ENCODE results near the gene ZCCHC14. TPM values are rescaled to one million over a fixed set of nuclear protein-coding genes. Genes with fewer than 3 reads are reported as not detected.

ZCCHC14 gene
- total RNA-seq (2022) (23.3 and 28.2 TPM in 2 replicates), Bru-seq, nascent RNA (percentile 66 among the genes with signal in this experiment), BruChase-seq, experiment 1, labeled RNA remaining after a 6-hour chase (percentile 79 among the genes with signal in this experiment), BruChase-seq, experiment 2, labeled RNA remaining after a 2-hour chase (percentile 73 among the genes with signal in this experiment)
- long read RNA-seq, partial matches to known transcripts, result 19 of 21 reads
- long read RNA-seq, other reads (novel, unspliced or antisense), result 2 of 21 reads

GRCh38 chr16:87492721-87493607, at the start of gene ZCCHC14:
ZCCHC14 (minus strand) TSS chr16:87493024; CDS start chr16:87492238, 786 bp downstream.
- TF ChIP-seq CTCF (IDR thresholded peaks at IDR 0.05; ENCODE audit: unreplicated experiment), result no peak
- peak; percentile 98 for DNase-seq (ENCODE audit: unreplicated experiment)
- intact Hi-C loops (cut with micrococcal nuclease), result loop anchor here (1.0 to 10.0 kb wide), 3 partner anchors 25 to 142 kb away; no protein-coding TSS in a partner anchor
- ChIA-PET CTCF (interaction anchor here (1.3 to 2.0 kb wide), 2 partner anchors 99 to 144 kb away, joined by 3 to 4 read pairs; no protein-coding TSS in a partner anchor), POLR2A (interaction anchor here (0.7 to 1.6 kb wide), 7 partner anchors 8 to 143 kb away, joined by 3 to 8 read pairs (median 3); no protein-coding TSS in a partner anchor)
- no peaks in the 10 kb centered on the region for H3K9me3 Mint-ChIP-seq (ENCODE audit: unreplicated experiment)
- peaks cover 26% of the 10 kb centered on the region for H3K4me1 Mint-ChIP-seq (ENCODE audit: insufficient read depth, unreplicated experiment)
- peak within 1 kb of the TSS; percentile 88 for H3K4me3 Mint-ChIP-seq (ENCODE audit: unreplicated experiment)
- H3K27me3 Mint-ChIP-seq (ENCODE audit: insufficient read depth, unreplicated experiment), result no peaks in the 10 kb centered on the region
- BruUV-seq (replicated peaks), result no TSS peak
- peak within 1 kb of the TSS; percentile 76 for H3K27ac Mint-ChIP-seq (ENCODE audit: low read depth, unreplicated experiment)
- peaks cover 7% of the 10 kb centered on the region for H3K36me3 Mint-ChIP-seq (ENCODE audit: insufficient read depth, unreplicated experiment)

GRCh38 chr16:87541872-87542234, 49.0 kb upstream of the ZCCHC14 start:
- CTCF ChIA-PET, result interaction anchor here (1.3 to 2.0 kb wide), 2 partner anchors 93 to 94 kb away, joined by 3 to 10 read pairs; no protein-coding TSS in a partner anchor
- intact Hi-C loops (cut with micrococcal nuclease), result no loop called here

GRCh38 chr16:87541147-87541871, 48.5 kb upstream of the ZCCHC14 start:
- Mint-ChIP-seq H3K9me3 (ENCODE audit: unreplicated experiment) (no peaks in the 10 kb centered on the region), H3K27ac (ENCODE audit: low read depth, unreplicated experiment) (no peak overlapping the region), H3K36me3 (ENCODE audit: insufficient read depth, unreplicated experiment) (no peaks in the 10 kb centered on the region), H3K4me1 (ENCODE audit: insufficient read depth, unreplicated experiment) (no peaks in the 10 kb centered on the region), H3K4me3 (ENCODE audit: unreplicated experiment) (no peak overlapping the region), H3K27me3 (ENCODE audit: insufficient read depth, unreplicated experiment) (peaks cover 27% of the 10 kb centered on the region)
- DNase-seq (ENCODE audit: unreplicated experiment), result no peak
- no TSS peak for BruUV-seq (replicated peaks)
- ChIA-PET CTCF (no interaction called here), POLR2A (no interaction called here)
- intact Hi-C loops (cut with micrococcal nuclease), result no loop called here
- TF ChIP-seq CTCF (IDR thresholded peaks at IDR 0.05; ENCODE audit: unreplicated experiment), result no peak

More at GRCh38 chr16:87541872-87542234, 49.0 kb upstream of the ZCCHC14 start:
- no TSS peak for BruUV-seq (replicated peaks)
- Mint-ChIP-seq H3K4me1 (ENCODE audit: insufficient read depth, unreplicated experiment) (no peaks in the 10 kb centered on the region), H3K36me3 (ENCODE audit: insufficient read depth, unreplicated experiment) (no peaks in the 10 kb centered on the region), H3K9me3 (ENCODE audit: unreplicated experiment) (no peaks in the 10 kb centered on the region), H3K27me3 (ENCODE audit: insufficient read depth, unreplicated experiment) (peaks cover 27% of the 10 kb centered on the region), H3K4me3 (ENCODE audit: unreplicated experiment) (no peak overlapping the region), H3K27ac (ENCODE audit: low read depth, unreplicated experiment) (no peak overlapping the region)
- POLR2A ChIA-PET, result no interaction called here
- DNase-seq (ENCODE audit: unreplicated experiment), result peak; percentile 43
- no peak for TF ChIP-seq CTCF (IDR thresholded peaks at IDR 0.05; ENCODE audit: unreplicated experiment)

- no peak for DNase-seq (ENCODE audit: unreplicated experiment)
- no peak for TF ChIP-seq CTCF (IDR thresholded peaks at IDR 0.05; ENCODE audit: unreplicated experiment)
- Mint-ChIP-seq H3K27me3 (ENCODE audit: insufficient read depth, unreplicated experiment) (peaks cover 27% of the 10 kb centered on the region), H3K27ac (ENCODE audit: low read depth, unreplicated experiment) (no peak overlapping the region), H3K4me1 (ENCODE audit: insufficient read depth, unreplicated experiment) (peaks cover 4% of the 10 kb centered on the region), H3K4me3 (ENCODE audit: unreplicated experiment) (no peak overlapping the region), H3K36me3 (ENCODE audit: insufficient read depth, unreplicated experiment) (no peaks in the 10 kb centered on the region), H3K9me3 (ENCODE audit: unreplicated experiment) (peaks cover 3% of the 10 kb centered on the region)
- intact Hi-C loops (cut with micrococcal nuclease), result no loop called here
- no TSS peak for BruUV-seq (replicated peaks)
- ChIA-PET POLR2A (no interaction called here), CTCF (no interaction called here)
These were observed 48.0 kb upstream of the ZCCHC14 start for GRCh38 chr16:87540897-87541146.
